8988T (cell line): ENCODE data around the gene WFDC6.
"Not testable (repeated sequence)": the region's sequence is repeated elsewhere in the genome, so short reads cannot be mapped to it uniquely, and the experiment has no call there.

Experiments used
- DNase-seq: peaks from one replicate; pipeline ENCODE4 v3.0.0; 2011

The WFDC6 gene

GRCh38 chr20:45539382-45539781 lies at the start of gene WFDC6:
TSS of gene WFDC6 (minus strand) at chr20:45539482. CDS start at chr20:45539407, 75 bp downstream.
- DNase-seq, result no peak

- no peak for DNase-seq
Observed at GRCh38 chr20:45588800-45589199, 49.5 kb upstream of the WFDC6 start.

- DNase-seq, result not testable (repeated sequence)
Observed at GRCh38 chr20:45585986-45586385, 46.7 kb upstream of the WFDC6 start.

GRCh38 chr20:45584294-45584693 lies 45.0 kb upstream of the WFDC6 start:
- not testable (repeated sequence) for DNase-seq

- DNase-seq, result no peak
Observed at GRCh38 chr20:45583502-45583901, 44.2 kb upstream of the WFDC6 start.

- DNase-seq, result no peak
Observed at GRCh38 chr20:45581702-45582101, 42.4 kb upstream of the WFDC6 start.

GRCh38 chr20:45579184-45579583 lies 39.9 kb upstream of the WFDC6 start, which contains the start of gene WFDC8:
TSS of gene WFDC8 (minus strand) at chr20:45579284. CDS start at chr20:45579247, 37 bp downstream.
- DNase-seq, result no peak

GRCh38 chr20:45578231-45578630 lies 38.9 kb upstream of the WFDC6 start:
- no peak for DNase-seq

GRCh38 chr20:45576995-45577394 lies 37.7 kb upstream of the WFDC6 start:
- no peak for DNase-seq

- DNase-seq, result no peak
Observed at GRCh38 chr20:45575931-45576330, 36.6 kb upstream of the WFDC6 start.

- not testable (repeated sequence) for DNase-seq
Observed at GRCh38 chr20:45569650-45570049, 30.4 kb upstream of the WFDC6 start.

GRCh38 chr20:45564760-45565276 lies 25.5 kb upstream of the WFDC6 start:
- no peak for DNase-seq

- no peak for DNase-seq
Observed at GRCh38 chr20:45555198-45555597, 15.9 kb upstream of the WFDC6 start.

- DNase-seq, result no peak
Observed at GRCh38 chr20:45552456-45552855, 13.2 kb upstream of the WFDC6 start.

- no peak for DNase-seq
Observed at GRCh38 chr20:45550765-45551164, 11.5 kb upstream of the WFDC6 start.

- DNase-seq, result no peak
Observed at GRCh38 chr20:45548410-45548809, 9.1 kb upstream of the WFDC6 start.

- no peak for DNase-seq
Observed at GRCh38 chr20:45547206-45547770, 8.0 kb upstream of the WFDC6 start, which contains the start of gene EPPIN. TSS of gene EPPIN (minus strand) at chr20:45547401. CDS start at chr20:45547357, 44 bp downstream.

- no peak for DNase-seq
Observed at GRCh38 chr20:45545754-45546453, 6.6 kb upstream of the WFDC6 start.

GRCh38 chr20:45545351-45545750 lies 6.1 kb upstream of the WFDC6 start:
- DNase-seq, result no peak

GRCh38 chr20:45538209-45538799 lies 978 bp downstream of the WFDC6 start:
- no peak for DNase-seq

- DNase-seq, result no peak
Observed at GRCh38 chr20:45527294-45527693, 12.0 kb downstream of the WFDC6 start.

GRCh38 chr20:45523821-45524220 lies 15.5 kb downstream of the WFDC6 start:
- no peak for DNase-seq

- DNase-seq, result no peak
Observed at GRCh38 chr20:45518282-45518681, 21.0 kb downstream of the WFDC6 start.
